ENCODE measurements around the gene ERI2. TPM values are rescaled to one million over a fixed set of nuclear protein-coding genes. Genes with fewer than 3 reads are reported as not detected.

The ERI2 gene
- total and polyA plus RNA-seq, 2 of the 4 experiments (the other 2 are of a cell fraction), result 7.5 to 10.2 TPM

DNA sequence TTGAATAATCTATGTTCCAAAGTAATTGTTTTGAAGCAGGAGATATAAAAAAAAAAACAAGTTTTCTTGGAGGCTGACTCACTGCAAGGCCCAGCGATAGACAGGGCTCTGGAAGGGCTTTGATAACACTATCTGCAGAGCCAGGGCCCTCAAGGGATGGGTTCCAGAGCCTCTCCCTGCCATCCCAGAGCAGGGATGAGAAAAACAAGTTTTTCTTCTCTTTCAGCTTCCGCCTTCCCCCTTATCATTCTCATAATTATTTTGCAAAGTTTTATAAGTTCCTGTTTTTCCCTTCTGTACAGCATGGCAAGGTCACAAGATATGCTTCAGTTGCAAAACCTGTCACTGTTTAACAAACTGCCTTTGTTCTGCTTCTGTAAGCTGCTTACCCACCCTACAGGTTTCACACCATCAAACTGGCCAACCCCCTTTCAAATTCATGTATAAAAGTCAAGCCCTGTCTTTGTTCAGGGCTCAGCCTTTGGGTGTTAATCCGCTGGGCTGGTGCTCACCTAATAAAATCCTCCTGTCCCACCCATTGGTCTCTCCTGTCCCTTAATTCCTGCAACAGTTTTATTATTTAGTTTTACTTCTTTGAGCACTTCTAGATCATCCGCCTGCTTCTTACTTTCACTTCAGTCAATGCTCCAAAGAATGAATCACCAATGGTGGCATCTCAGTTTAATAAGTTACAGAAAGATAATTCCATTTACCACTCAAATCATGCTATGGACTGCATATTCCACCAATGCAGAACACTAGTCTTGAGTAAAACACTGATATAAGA, 59.0 kb downstream of the ERI2 start:
- BruUV-seq (replicated peaks), result no TSS peak
- Histone ChIP-seq H3K9me1 (ENCODE audit: insufficient read depth, low read length) (no peaks in the 10 kb centered on the region), H2BK120ac (ENCODE audit: low read depth, low read length) (no peak overlapping the region), H3K14ac (replicated peaks; ENCODE audit: low read depth, low read length) (no peak overlapping the region), H4K20me1 (ENCODE audit: insufficient read depth, low read length) (no peaks in the 10 kb centered on the region), H3K4me3 (ENCODE audit: insufficient read depth, low read depth, low read length) (no peak overlapping the region), H4K5ac (ENCODE audit: low read depth, low read length) (no peak overlapping the region), H3K9ac (ENCODE audit: low read depth, low read length) (no peak overlapping the region), H3K4ac (ENCODE audit: low read depth, low read length) (no peak overlapping the region), H4K91ac (ENCODE audit: insufficient read depth, low read depth, low read length) (no peak overlapping the region), H3K56ac (ENCODE audit: extremely low read depth, insufficient read depth, low read length) (no peak overlapping the region), H3K4me1 (ENCODE audit: control insufficient read depth, insufficient read depth, low read length) (no peaks in the 10 kb centered on the region), H3K9me3 (ENCODE audit: control insufficient read depth, insufficient read depth, low read length) (no peaks in the 10 kb centered on the region), H4K8ac (ENCODE audit: low read depth in 2 of 2, low read length in 2 of 2) (no peak overlapping the region), H3K36me3 (ENCODE audit: control insufficient read depth, insufficient read depth, low read length) (no peaks in the 10 kb centered on the region), H3K27me3 (ENCODE audit: control insufficient read depth, insufficient read depth, low read length) (no peaks in the 10 kb centered on the region), H3K18ac (ENCODE audit: low read depth, low read length) (no peak overlapping the region), H3K79me1 (ENCODE audit: low read depth in 1 of 2, low read length in 2 of 2) (no peaks in the 10 kb centered on the region), H3K27ac (ENCODE audit: insufficient read depth, low read length) (no peak overlapping the region), H2AFZ (replicated peaks; ENCODE audit: low read length, poor library complexity) (no peak overlapping the region), H2BK15ac (ENCODE audit: low read depth, low read length) (no peak overlapping the region), H2BK5ac (ENCODE audit: low read depth, low read length, poor library complexity, severe bottlenecking) (no peak overlapping the region), H2AK5ac (ENCODE audit: low read depth, low read length) (no peak overlapping the region), H3K4me2 (ENCODE audit: low read depth, low read length) (no peak overlapping the region), H2BK20ac (ENCODE audit: low read depth, low read length) (no peak overlapping the region), H2AK9ac (replicated peaks; ENCODE audit: low read depth, low read length, poor library complexity) (no peak overlapping the region), H3K23ac (ENCODE audit: low read depth, low read length) (no peak overlapping the region)
- ATAC-seq (ENCODE audit: low read depth) (no peak), DNase-seq (no peak)
- POLR2A ChIA-PET (ENCODE audit: unreplicated experiment), result no interaction called here
- TF ChIP-seq POLR2A (IDR thresholded peaks at IDR 0.05; ENCODE audit: low read depth, low read length) (no peak), BHLHE40 (IDR thresholded peaks at IDR 0.05; ENCODE audit: low read depth, low read length) (no peak), RFX5 (IDR thresholded peaks at IDR 0.05; ENCODE audit: low read depth, low read length) (no peak), CHD1 (IDR thresholded peaks at IDR 0.05; ENCODE audit: low read depth, low read length) (no peak), MAFK (IDR thresholded peaks at IDR 0.05; ENCODE audit: low read depth, low read length) (no peak), MAZ (IDR thresholded peaks at IDR 0.05; ENCODE audit: borderline replicate concordance, low read depth, low read length) (no peak), SMC3 (IDR thresholded peaks at IDR 0.05; ENCODE audit: low read depth, low read length) (no peak), RCOR1 (IDR thresholded peaks at IDR 0.05; ENCODE audit: insufficient replicate concordance, low read length) (no peak)
- TF ChIP-seq, protein P1, sequence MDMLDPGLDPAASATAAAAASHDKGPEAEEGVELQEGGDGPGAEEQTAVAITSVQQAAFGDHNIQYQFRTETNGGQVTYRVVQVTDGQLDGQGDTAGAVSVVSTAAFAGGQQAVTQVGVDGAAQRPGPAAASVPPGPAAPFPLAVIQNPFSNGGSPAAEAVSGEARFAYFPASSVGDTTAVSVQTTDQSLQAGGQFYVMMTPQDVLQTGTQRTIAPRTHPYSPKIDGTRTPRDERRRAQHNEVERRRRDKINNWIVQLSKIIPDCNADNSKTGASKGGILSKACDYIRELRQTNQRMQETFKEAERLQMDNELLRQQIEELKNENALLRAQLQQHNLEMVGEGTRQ (IDR thresholded peaks at IDR 0.05; ENCODE audit: low read depth, low read length), result no peak
- TF ChIP-seq, protein P2, sequence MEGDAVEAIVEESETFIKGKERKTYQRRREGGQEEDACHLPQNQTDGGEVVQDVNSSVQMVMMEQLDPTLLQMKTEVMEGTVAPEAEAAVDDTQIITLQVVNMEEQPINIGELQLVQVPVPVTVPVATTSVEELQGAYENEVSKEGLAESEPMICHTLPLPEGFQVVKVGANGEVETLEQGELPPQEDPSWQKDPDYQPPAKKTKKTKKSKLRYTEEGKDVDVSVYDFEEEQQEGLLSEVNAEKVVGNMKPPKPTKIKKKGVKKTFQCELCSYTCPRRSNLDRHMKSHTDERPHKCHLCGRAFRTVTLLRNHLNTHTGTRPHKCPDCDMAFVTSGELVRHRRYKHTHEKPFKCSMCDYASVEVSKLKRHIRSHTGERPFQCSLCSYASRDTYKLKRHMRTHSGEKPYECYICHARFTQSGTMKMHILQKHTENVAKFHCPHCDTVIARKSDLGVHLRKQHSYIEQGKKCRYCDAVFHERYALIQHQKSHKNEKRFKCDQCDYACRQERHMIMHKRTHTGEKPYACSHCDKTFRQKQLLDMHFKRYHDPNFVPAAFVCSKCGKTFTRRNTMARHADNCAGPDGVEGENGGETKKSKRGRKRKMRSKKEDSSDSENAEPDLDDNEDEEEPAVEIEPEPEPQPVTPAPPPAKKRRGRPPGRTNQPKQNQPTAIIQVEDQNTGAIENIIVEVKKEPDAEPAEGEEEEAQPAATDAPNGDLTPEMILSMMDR (conservative IDR thresholded peaks at IDR 0.05; ENCODE audit: low read depth, low read length), result no peak
- dilution Hi-C loops (cut with HindIII; ENCODE audit: low sequenced_read_pairs, unreplicated experiment), result no loop called here
- in situ Hi-C loops (cut with MboI; ENCODE audit: low sequenced_read_pairs), result no loop called here
- no CpG with 5 or more reads among the region's 4 CpGs for WGBS, 2 experiments (ENCODE audit: extremely low coverage in 2 of 2, insufficient read length in 1 of 2)
- CTCF ChIA-PET, result no interaction called here
- intact Hi-C loops (cut with micrococcal nuclease), result no loop called here

Measured in IMR-90 (cell line).